Keratinocyte (primary cell): ENCODE results near the gene COQ9.

ENCODE experiments used
- CTCF ChIP-seq, 3 experiments: IDR thresholded peaks in 1 of 3; conservative IDR thresholded peaks in 1 of 3; optimal IDR thresholded peaks in 1 of 3; 2 replicates in 2 of 3; 3 replicates in 1 of 3; pipeline versions ENCODE3 to v1.5.1; 2011; ENCODE audit warnings: low read length in 3 of 3, mild to moderate bottlenecking in 3 of 3, moderate library complexity in 2 of 3, control low read depth in 1 of 3, inconsistent platforms in 1 of 3; ENCODE audit not compliant: insufficient read depth in 2 of 3; ENCODE audit errors: extremely low read depth in 1 of 3
- EZH2 ChIP-seq: IDR thresholded peaks from one replicate; pipeline ENCODE4 v1.6.1; 2012; ENCODE audit warnings: inconsistent platforms, mild to moderate bottlenecking, low read length, moderate library complexity

GRCh38 chr16:57401943-57402640 is 45.2 kb upstream of the COQ9 start:
- TF ChIP-seq CTCF (optimal IDR thresholded peaks at IDR 0.05 in 1 of 3, IDR thresholded peaks at IDR 0.05 in 1 of 3, conservative IDR thresholded peaks at IDR 0.05 in 1 of 3; ENCODE audit: extremely low read depth in 1 of 3, insufficient read depth in 2 of 3, low read length in 3 of 3) (no peak), EZH2 (no peak)
